Neural cell (in vitro differentiated cells): Measurements from ENCODE around the gene SYT7.

Experiments used
- EP300 ChIP-seq: fragments of 450-650 bp; conservative IDR thresholded peaks from 2 replicates; pipeline ENCODE4 v1.6.1; 2014; ENCODE audit warnings: antibody characterized with exemption, mild to moderate bottlenecking, moderate library complexity; ENCODE audit not compliant: poor library complexity, severe bottlenecking
- EZH2 ChIP-seq: fragments of 200-600, 300-800 bp; shearing (Covaris generic), sonication (generic); IDR thresholded peaks from 2 replicates; pipeline ENCODE4 v1.6.1; 2014; ENCODE audit warnings: antibody characterized with exemption, low read length, borderline replicate concordance, mild to moderate bottlenecking; ENCODE audit not compliant: insufficient read depth, poor library complexity, severe bottlenecking

DNA sequence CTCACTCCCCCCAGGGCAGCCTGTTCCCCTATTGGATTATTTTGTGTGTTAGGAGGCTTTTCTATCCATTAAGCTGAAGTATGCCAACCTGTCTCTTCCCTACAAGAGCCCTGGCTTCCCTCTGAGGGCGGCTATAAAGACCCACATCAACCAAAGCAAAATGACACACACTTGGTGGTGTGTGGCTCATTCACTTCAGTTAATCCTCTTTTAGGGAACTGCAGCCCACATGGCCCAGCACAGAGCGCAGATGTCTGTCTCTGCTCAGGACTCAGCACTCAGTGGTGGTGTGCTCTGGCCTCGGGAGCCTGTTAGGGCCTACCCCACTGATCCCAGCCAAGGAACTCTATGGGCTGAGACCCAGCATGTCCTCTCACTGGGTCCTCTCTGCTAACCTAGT is 104.5 kb downstream of the SYT7 start:
- TF ChIP-seq EZH2 (no peak), EP300 (no peak)
